ENCODE data around the gene GRID2. TPM values are rescaled to one million over a fixed set of nuclear protein-coding genes. Genes with fewer than 3 reads are reported as not detected.
A peak's percentile ranks its signal among the peaks of the same experiment; 100 is the strongest.

The GRID2 gene
- total and polyA plus RNA-seq, 2 of the 13 experiments (the other 11 are each of a cell fraction or from before 2014, with no cell fraction given) = not detected

- WGBS (ENCODE audit: low lambda C conversion rate) = no CpG with 5 or more reads among the region's 3 CpGs
- POLR2A ChIA-PET = no interaction called here
- TF ChIP-seq HMG20B (CRISPR knock-in tag; conservative IDR thresholded peaks at IDR 0.05) = no peak
- TF ChIP-seq, protein P1, sequence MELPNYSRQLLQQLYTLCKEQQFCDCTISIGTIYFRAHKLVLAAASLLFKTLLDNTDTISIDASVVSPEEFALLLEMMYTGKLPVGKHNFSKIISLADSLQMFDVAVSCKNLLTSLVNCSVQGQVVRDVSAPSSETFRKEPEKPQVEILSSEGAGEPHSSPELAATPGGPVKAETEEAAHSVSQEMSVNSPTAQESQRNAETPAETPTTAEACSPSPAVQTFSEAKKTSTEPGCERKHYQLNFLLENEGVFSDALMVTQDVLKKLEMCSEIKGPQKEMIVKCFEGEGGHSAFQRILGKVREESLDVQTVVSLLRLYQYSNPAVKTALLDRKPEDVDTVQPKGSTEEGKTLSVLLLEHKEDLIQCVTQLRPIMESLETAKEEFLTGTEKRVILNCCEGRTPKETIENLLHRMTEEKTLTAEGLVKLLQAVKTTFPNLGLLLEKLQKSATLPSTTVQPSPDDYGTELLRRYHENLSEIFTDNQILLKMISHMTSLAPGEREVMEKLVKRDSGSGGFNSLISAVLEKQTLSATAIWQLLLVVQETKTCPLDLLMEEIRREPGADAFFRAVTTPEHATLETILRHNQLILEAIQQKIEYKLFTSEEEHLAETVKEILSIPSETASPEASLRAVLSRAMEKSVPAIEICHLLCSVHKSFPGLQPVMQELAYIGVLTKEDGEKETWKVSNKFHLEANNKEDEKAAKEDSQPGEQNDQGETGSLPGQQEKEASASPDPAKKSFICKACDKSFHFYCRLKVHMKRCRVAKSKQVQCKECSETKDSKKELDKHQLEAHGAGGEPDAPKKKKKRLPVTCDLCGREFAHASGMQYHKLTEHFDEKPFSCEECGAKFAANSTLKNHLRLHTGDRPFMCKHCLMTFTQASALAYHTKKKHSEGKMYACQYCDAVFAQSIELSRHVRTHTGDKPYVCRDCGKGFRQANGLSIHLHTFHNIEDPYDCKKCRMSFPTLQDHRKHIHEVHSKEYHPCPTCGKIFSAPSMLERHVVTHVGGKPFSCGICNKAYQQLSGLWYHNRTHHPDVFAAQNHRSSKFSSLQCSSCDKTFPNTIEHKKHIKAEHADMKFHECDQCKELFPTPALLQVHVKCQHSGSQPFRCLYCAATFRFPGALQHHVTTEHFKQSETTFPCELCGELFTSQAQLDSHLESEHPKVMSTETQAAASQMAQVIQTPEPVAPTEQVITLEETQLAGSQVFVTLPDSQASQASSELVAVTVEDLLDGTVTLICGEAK (IDR thresholded peaks at IDR 0.05) = no peak
- TF ChIP-seq, protein P1 (CRISPR knock-in tag; IDR thresholded peaks at IDR 0.05) = no peak
- TF ChIP-seq NFYC (CRISPR knock-in tag; IDR thresholded peaks at IDR 0.05) = no peak
- no peak for TF ChIP-seq ZNF430 (CRISPR knock-in tag; IDR thresholded peaks at IDR 0.05)
- TF ChIP-seq U2AF2 (IDR thresholded peaks at IDR 0.05; ENCODE audit: low read depth, low read length) = no peak
- TF ChIP-seq, protein P2, sequence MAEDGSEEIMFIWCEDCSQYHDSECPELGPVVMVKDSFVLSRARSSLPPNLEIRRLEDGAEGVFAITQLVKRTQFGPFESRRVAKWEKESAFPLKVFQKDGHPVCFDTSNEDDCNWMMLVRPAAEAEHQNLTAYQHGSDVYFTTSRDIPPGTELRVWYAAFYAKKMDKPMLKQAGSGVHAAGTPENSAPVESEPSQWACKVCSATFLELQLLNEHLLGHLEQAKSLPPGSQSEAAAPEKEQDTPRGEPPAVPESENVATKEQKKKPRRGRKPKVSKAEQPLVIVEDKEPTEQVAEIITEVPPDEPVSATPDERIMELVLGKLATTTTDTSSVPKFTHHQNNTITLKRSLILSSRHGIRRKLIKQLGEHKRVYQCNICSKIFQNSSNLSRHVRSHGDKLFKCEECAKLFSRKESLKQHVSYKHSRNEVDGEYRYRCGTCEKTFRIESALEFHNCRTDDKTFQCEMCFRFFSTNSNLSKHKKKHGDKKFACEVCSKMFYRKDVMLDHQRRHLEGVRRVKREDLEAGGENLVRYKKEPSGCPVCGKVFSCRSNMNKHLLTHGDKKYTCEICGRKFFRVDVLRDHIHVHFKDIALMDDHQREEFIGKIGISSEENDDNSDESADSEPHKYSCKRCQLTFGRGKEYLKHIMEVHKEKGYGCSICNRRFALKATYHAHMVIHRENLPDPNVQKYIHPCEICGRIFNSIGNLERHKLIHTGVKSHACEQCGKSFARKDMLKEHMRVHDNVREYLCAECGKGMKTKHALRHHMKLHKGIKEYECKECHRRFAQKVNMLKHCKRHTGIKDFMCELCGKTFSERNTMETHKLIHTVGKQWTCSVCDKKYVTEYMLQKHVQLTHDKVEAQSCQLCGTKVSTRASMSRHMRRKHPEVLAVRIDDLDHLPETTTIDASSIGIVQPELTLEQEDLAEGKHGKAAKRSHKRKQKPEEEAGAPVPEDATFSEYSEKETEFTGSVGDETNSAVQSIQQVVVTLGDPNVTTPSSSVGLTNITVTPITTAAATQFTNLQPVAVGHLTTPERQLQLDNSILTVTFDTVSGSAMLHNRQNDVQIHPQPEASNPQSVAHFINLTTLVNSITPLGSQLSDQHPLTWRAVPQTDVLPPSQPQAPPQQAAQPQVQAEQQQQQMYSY (CRISPR knock-in tag; IDR thresholded peaks at IDR 0.05) = no peak
These were observed 964.0 kb downstream of the GRID2 start for GRCh38 chr4:93267747-93268146.

More at GRCh38 chr4:93267747-93268146, 964.0 kb downstream of the GRID2 start:
- FAIRE-seq (no peak), DNase-seq (ENCODE audit: low spot score) (no peak), ATAC-seq (peak; percentile 67)
- no TSS peak for BruUV-seq (replicated peaks)
- H3K27ac ChIP-seq (ENCODE audit: extremely low read length, insufficient read depth, low read length) = no peak overlapping the region
- no peaks in the 10 kb centered on the region for H3K9me3 ChIP-seq (ENCODE audit: low read length)
- no peaks in the 10 kb centered on the region for H3K4me1 ChIP-seq (ENCODE audit: insufficient read depth, low read length)
- no peak overlapping the region for H2AFZ ChIP-seq (ENCODE audit: low read length)
- H3K27me3 ChIP-seq (ENCODE audit: control insufficient read depth in 1 of 2, insufficient read depth in 2 of 2, low read length in 2 of 2) = no peaks in the 10 kb centered on the region
- no peak overlapping the region for H3K4me2 ChIP-seq (ENCODE audit: low read depth, low read length)
- H3K36me3 ChIP-seq (replicated peaks in 1 of 2; ENCODE audit: control insufficient read depth in 1 of 2, insufficient read depth in 2 of 2, low read length in 2 of 2) = no peaks in the 10 kb centered on the region
- H4K20me1 ChIP-seq (ENCODE audit: insufficient read depth, low read length) = no peaks in the 10 kb centered on the region
- in situ Hi-C loops (cut with HindIII; ENCODE audit: extremely low pct_ligation_motif_present, low pct_unique_long_range_greater_than_20kb) (no loop called here), intact Hi-C loops (cut with micrococcal nuclease; ENCODE audit: unreplicated experiment) (no loop called here)
- no peak overlapping the region for H3K9ac ChIP-seq (ENCODE audit: insufficient read depth, low read depth, low read length)
- CTCF ChIA-PET (ENCODE audit: low intra/inter-chr PET ratio, low total read pairs) = no interaction called here
- H3K4me3 ChIP-seq (replicated peaks in 1 of 3; ENCODE audit: insufficient read depth in 1 of 3, low read depth in 2 of 3, low read length in 3 of 3) = no peak overlapping the region
- no peaks in the 10 kb centered on the region for H3K79me2 ChIP-seq (ENCODE audit: insufficient read depth, low read length)

All from HepG2 (cell line).